Measurements from ENCODE around the gene TP53RK. TPM values are rescaled to one million over a fixed set of nuclear protein-coding genes. Genes with fewer than 3 reads are reported as not detected.

The TP53RK gene
- polyA plus RNA-seq, 1 of the 3 experiments (the other 2 are of a cell fraction): 5.5 TPM

DNA sequence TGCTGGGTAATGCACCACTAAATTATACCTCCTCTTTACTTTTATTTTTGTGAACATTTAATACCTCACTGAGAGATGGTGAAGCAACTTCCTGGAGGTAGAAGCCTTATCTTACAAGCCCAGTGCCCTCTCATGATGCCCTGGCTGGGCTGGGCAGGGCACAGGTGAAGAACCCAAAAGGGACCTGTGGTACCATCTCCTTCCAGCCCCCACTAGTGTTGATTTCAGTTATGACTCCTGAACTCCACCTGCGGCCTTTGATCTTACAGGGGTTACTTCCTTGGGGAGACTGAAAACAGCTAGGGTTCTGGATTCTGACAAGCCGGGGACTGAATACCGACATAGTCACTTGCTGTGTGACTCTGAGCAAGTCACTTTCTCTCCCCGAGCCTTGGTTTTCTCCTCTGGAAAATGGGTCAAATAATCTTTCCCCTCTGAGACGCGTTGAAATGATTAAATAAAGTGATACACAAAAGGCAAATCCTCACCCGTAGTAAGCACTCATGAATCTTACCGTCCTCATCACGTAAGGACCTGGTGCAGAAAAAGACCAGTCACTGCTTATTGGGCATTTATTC is 39.2 kb downstream of the TP53RK start:
- peaks cover 0 to 3% of the 10 kb centered on the region in 2 experiments; a peak in 1 of 4 replicates for H3K4me1 ChIP-seq (ENCODE audit: control insufficient read depth in 1 of 2, insufficient read depth in 2 of 2, low read depth in 1 of 2, low read length in 1 of 2)
- H2AFZ ChIP-seq (ENCODE audit: low read depth): no peak overlapping the region
- WGBS (ENCODE audit: low lambda C conversion rate): 76% methylated on average over 9 of the region's 9 CpGs
- H3K4me2 ChIP-seq: no peak overlapping the region
- H3F3A ChIP-seq (replicated peaks; ENCODE audit: insufficient read depth): no peaks in the 10 kb centered on the region
- TF ChIP-seq GATA2 (CRISPR knock-in tag; IDR thresholded peaks at IDR 0.05) (no peak), TCF12 (IDR thresholded peaks at IDR 0.05) (no peak), GABPA (IDR thresholded peaks at IDR 0.05; ENCODE audit: low read depth) (no peak), REST (IDR thresholded peaks at IDR 0.05; ENCODE audit: low read depth, low read length) (no peak), MEF2A (IDR thresholded peaks at IDR 0.05; ENCODE audit: borderline replicate concordance, low read depth) (no peak), EZH2phosphoT487 (IDR thresholded peaks at IDR 0.05; ENCODE audit: borderline replicate concordance, low read depth) (no peak), PBX3 (IDR thresholded peaks at IDR 0.05) (no peak), RAD21 (IDR thresholded peaks at IDR 0.05; ENCODE audit: low read length) (no peak), RXRA (IDR thresholded peaks at IDR 0.05; ENCODE audit: borderline replicate concordance, low read depth) (no peak), FOSL2 (IDR thresholded peaks at IDR 0.05; ENCODE audit: borderline replicate concordance, low read depth) (no peak)
- H3K9me3 ChIP-seq: no peaks in the 10 kb centered on the region
- no peak overlapping the region for H3K27ac ChIP-seq (ENCODE audit: low read depth in 2 of 2, low read length in 1 of 2)
- H3K4me3 ChIP-seq (ENCODE audit: low read depth in 2 of 2, low read length in 1 of 2): no peak overlapping the region
- H3K79me2 ChIP-seq (ENCODE audit: insufficient read depth): no peaks in the 10 kb centered on the region
- CTCF ChIA-PET: interaction anchor here (1.2 to 1.5 kb wide), 5 partner anchors 13 to 88 kb away, joined by 3 to 5 read pairs (median 4); no protein-coding TSS in a partner anchor
- no peak for DNase-seq
- no peak overlapping the region for H3K9ac ChIP-seq
- no peaks in the 10 kb centered on the region for H3K9me2 ChIP-seq
- peaks cover 16% of the 10 kb centered on the region; the same call in 1 of the 2 replicates for H3K27me3 ChIP-seq (ENCODE audit: insufficient read depth)
- H4K20me1 ChIP-seq (ENCODE audit: insufficient read depth): no peaks in the 10 kb centered on the region
- no peaks in the 10 kb centered on the region for H3K36me3 ChIP-seq (replicated peaks in 1 of 2; ENCODE audit: control insufficient read depth in 1 of 2, insufficient read depth in 2 of 2, low read length in 1 of 2)
- POLR2A ChIA-PET: no interaction called here

DNA sequence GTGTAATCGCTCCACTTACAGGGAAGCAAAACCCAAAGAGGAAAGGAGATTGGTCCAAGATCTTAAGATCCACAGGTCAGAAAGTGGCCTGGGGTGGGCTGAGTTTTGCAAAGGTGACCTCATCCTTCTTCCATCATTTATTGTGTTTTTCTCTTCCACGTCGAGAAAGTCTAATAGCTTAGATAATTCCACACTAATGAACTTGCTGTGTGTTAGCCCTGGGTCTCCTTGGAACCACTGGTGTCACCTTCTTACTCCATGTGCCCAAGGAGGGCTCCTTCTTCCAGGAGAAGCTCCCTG is 39.6 kb downstream of the TP53RK start:
- H3K4me1 ChIP-seq (ENCODE audit: control insufficient read depth in 1 of 2, insufficient read depth in 2 of 2, low read depth in 1 of 2, low read length in 1 of 2): peaks cover 0 to 3% of the 10 kb centered on the region in 2 experiments; a peak in 1 of 4 replicates
- H3K27ac ChIP-seq (ENCODE audit: low read depth in 2 of 2, low read length in 1 of 2): no peak overlapping the region
- CTCF ChIA-PET: interaction anchor here (1.2 to 1.5 kb wide), 4 partner anchors 13 to 88 kb away, joined by 4 to 5 read pairs (median 4); no protein-coding TSS in a partner anchor
- no peaks in the 10 kb centered on the region for H3K79me2 ChIP-seq (ENCODE audit: insufficient read depth)
- H3F3A ChIP-seq (replicated peaks; ENCODE audit: insufficient read depth): no peaks in the 10 kb centered on the region
- no peak overlapping the region for H2AFZ ChIP-seq (ENCODE audit: low read depth)
- no peak for DNase-seq
- H3K4me3 ChIP-seq (ENCODE audit: low read depth in 2 of 2, low read length in 1 of 2): no peak overlapping the region
- no peaks in the 10 kb centered on the region for H4K20me1 ChIP-seq (ENCODE audit: insufficient read depth)
- H3K9me3 ChIP-seq: no peaks in the 10 kb centered on the region
- POLR2A ChIA-PET: no interaction called here
- no peak overlapping the region for H3K4me2 ChIP-seq
- no peak overlapping the region for H3K9ac ChIP-seq
- WGBS (ENCODE audit: low lambda C conversion rate): 64% methylated on average over 3 of the region's 3 CpGs
- H3K27me3 ChIP-seq (ENCODE audit: insufficient read depth): peaks cover 16% of the 10 kb centered on the region; the same call in 1 of the 2 replicates
- no peaks in the 10 kb centered on the region for H3K9me2 ChIP-seq
- no peaks in the 10 kb centered on the region for H3K36me3 ChIP-seq (replicated peaks in 1 of 2; ENCODE audit: control insufficient read depth in 1 of 2, insufficient read depth in 2 of 2, low read length in 1 of 2)
- TF ChIP-seq MEF2A (IDR thresholded peaks at IDR 0.05; ENCODE audit: borderline replicate concordance, low read depth) (no peak), PBX3 (IDR thresholded peaks at IDR 0.05) (no peak), NRF1 (IDR thresholded peaks at IDR 0.05; ENCODE audit: low read depth, low read length) (no peak), TCF12 (IDR thresholded peaks at IDR 0.05) (no peak), FOXJ3 (CRISPR knock-in tag; IDR thresholded peaks at IDR 0.05) (no peak), FOSL2 (IDR thresholded peaks at IDR 0.05; ENCODE audit: borderline replicate concordance, low read depth) (no peak), MXI1 (IDR thresholded peaks at IDR 0.05; ENCODE audit: low read depth, low read length) (no peak), RFX5 (IDR thresholded peaks at IDR 0.05; ENCODE audit: low read length) (no peak), IRF3 (IDR thresholded peaks at IDR 0.05; ENCODE audit: low read depth, low read length) (no peak), JUND (IDR thresholded peaks at IDR 0.05) (no peak), ELF1 (IDR thresholded peaks at IDR 0.05) (no peak)
- TF ChIP-seq, protein P1, sequence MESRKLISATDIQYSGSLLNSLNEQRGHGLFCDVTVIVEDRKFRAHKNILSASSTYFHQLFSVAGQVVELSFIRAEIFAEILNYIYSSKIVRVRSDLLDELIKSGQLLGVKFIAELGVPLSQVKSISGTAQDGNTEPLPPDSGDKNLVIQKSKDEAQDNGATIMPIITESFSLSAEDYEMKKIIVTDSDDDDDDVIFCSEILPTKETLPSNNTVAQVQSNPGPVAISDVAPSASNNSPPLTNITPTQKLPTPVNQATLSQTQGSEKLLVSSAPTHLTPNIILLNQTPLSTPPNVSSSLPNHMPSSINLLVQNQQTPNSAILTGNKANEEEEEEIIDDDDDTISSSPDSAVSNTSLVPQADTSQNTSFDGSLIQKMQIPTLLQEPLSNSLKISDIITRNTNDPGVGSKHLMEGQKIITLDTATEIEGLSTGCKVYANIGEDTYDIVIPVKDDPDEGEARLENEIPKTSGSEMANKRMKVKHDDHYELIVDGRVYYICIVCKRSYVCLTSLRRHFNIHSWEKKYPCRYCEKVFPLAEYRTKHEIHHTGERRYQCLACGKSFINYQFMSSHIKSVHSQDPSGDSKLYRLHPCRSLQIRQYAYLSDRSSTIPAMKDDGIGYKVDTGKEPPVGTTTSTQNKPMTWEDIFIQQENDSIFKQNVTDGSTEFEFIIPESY (IDR thresholded peaks at IDR 0.05; ENCODE audit: borderline replicate concordance, low read depth): no peak
